Activated naive CD4-positive, alpha-beta T cell treated with anti-CD3 and anti-CD28 coated beads for 36 hours (primary cell): Measurements from ENCODE around the gene PXYLP1. TPM values are rescaled to one million over a fixed set of nuclear protein-coding genes. Genes with fewer than 3 reads are reported as not detected.

Source experiments
- CTCF ChIA-PET: fragments of 350-600 bp; sonication (Branson Sonifier 250); formaldehyde crosslinking; loops from one replicate; lab custom pipeline; 2021; ENCODE audit warnings: antibody characterized with exemption; lab: Charles Lee
- DNase-seq: peaks from one replicate; pipeline ENCODE4 v3.0.0-alpha.2; 2020
- H3K27ac Mint-ChIP-seq: one replicate; pipeline ENCODE4 v1.8.0; 2021; ENCODE audit warnings: mild to moderate bottlenecking, mixed read lengths
- H3K27me3 Mint-ChIP-seq: one replicate; pipeline ENCODE4 v1.8.0; 2021; ENCODE audit warnings: low read depth, mixed read lengths
- H3K36me3 Mint-ChIP-seq: one replicate; pipeline ENCODE4 v1.8.0; 2021; ENCODE audit warnings: low read depth, mixed read lengths
- H3K4me1 Mint-ChIP-seq: one replicate; pipeline ENCODE4 v1.8.0; 2021; ENCODE audit warnings: low read depth, mixed read lengths
- H3K4me3 Mint-ChIP-seq: one replicate; pipeline ENCODE4 v1.8.0; 2021; ENCODE audit warnings: mild to moderate bottlenecking, moderate library complexity, mixed read lengths
- H3K9me3 Mint-ChIP-seq: one replicate; pipeline ENCODE4 v1.8.0; 2021; ENCODE audit warnings: mixed read lengths
- intact Hi-C: fragments of 100-400 bp; cut with micrococcal nuclease; formaldehyde crosslinking; loops from one replicate; pipeline ENCODE4 v1.15.1; 2023
- total RNA-seq, 2 experiments: library from RNA; stranded (reverse); gene quantifications; one replicate each; pipeline ENCODE4 v1.2.3, GENCODE V29; 2021

Gene PXYLP1
- total RNA-seq, 2 experiments from 2014 or later: 8.4 to 9.7 TPM

- CTCF ChIA-PET: interaction anchor here (0.8 to 1.5 kb wide), 4 partner anchors 9 to 133 kb away, joined by 4 to 6 read pairs (median 4); no protein-coding TSS in a partner anchor
- peaks cover 7% of the 10 kb centered on the region for H3K36me3 Mint-ChIP-seq
- DNase-seq: no peak
- intact Hi-C loops: no loop called here
- H3K27ac Mint-ChIP-seq: peak overlapping the region; percentile 38
- H3K4me1 Mint-ChIP-seq: peaks cover 23% of the 10 kb centered on the region
- H3K27me3 Mint-ChIP-seq: no peaks in the 10 kb centered on the region
- H3K4me3 Mint-ChIP-seq: no peak overlapping the region
- peaks cover 10% of the 10 kb centered on the region for H3K9me3 Mint-ChIP-seq
Measured at GRCh38 chr3:141320399-141321108, 88.9 kb downstream of the PXYLP1 start.

GRCh38 chr3:141321109-141321497 lies 89.5 kb downstream of the PXYLP1 start:
- intact Hi-C loops: no loop called here
- Mint-ChIP-seq H3K36me3 (peaks cover 7% of the 10 kb centered on the region), H3K27me3 (no peaks in the 10 kb centered on the region), H3K9me3 (peaks cover 10% of the 10 kb centered on the region), H3K27ac (peak overlapping the region; percentile 12), H3K4me1 (peaks cover 23% of the 10 kb centered on the region), H3K4me3 (no peak overlapping the region)
- CTCF ChIA-PET: interaction anchor here (0.8 to 1.5 kb wide), 4 partner anchors 9 to 132 kb away, joined by 4 to 6 read pairs (median 4); no protein-coding TSS in a partner anchor
- DNase-seq: no peak

GRCh38 chr3:141323936-141324704 lies 92.5 kb downstream of the PXYLP1 start:
- Mint-ChIP-seq H3K9me3 (peaks cover 10% of the 10 kb centered on the region), H3K27ac (no peak overlapping the region), H3K27me3 (no peaks in the 10 kb centered on the region), H3K4me3 (no peak overlapping the region), H3K4me1 (peaks cover 36% of the 10 kb centered on the region), H3K36me3 (peaks cover 7% of the 10 kb centered on the region)
- CTCF ChIA-PET: interaction anchor here (0.5 to 2.5 kb wide), 4 partner anchors 10 to 37 kb away, joined by 3 to 17 read pairs (median 4); no protein-coding TSS in a partner anchor
- no peak for DNase-seq
- intact Hi-C loops: no loop called here

GRCh38 chr3:141326123-141326522 lies 94.5 kb downstream of the PXYLP1 start:
- H3K36me3 Mint-ChIP-seq: no peaks in the 10 kb centered on the region
- peaks cover 22% of the 10 kb centered on the region for H3K4me1 Mint-ChIP-seq
- no peak overlapping the region for H3K27ac Mint-ChIP-seq
- no peak overlapping the region for H3K4me3 Mint-ChIP-seq
- no peaks in the 10 kb centered on the region for H3K9me3 Mint-ChIP-seq
- intact Hi-C loops: no loop called here
- no peak for DNase-seq
- CTCF ChIA-PET: interaction anchor here (0.9 kb wide), 1 partner anchor 34 kb away, joined by 3 read pairs; no protein-coding TSS in a partner anchor
- no peaks in the 10 kb centered on the region for H3K27me3 Mint-ChIP-seq

GRCh38 chr3:141326626-141327025 lies 95.0 kb downstream of the PXYLP1 start:
- Mint-ChIP-seq H3K27ac (no peak overlapping the region), H3K4me3 (no peak overlapping the region), H3K27me3 (no peaks in the 10 kb centered on the region), H3K36me3 (no peaks in the 10 kb centered on the region), H3K4me1 (peaks cover 18% of the 10 kb centered on the region), H3K9me3 (no peaks in the 10 kb centered on the region)
- CTCF ChIA-PET: interaction anchor here (0.9 kb wide), 1 partner anchor 34 kb away, joined by 3 read pairs; no protein-coding TSS in a partner anchor
- intact Hi-C loops: no loop called here
- no peak for DNase-seq

GRCh38 chr3:141328286-141329166 lies 96.9 kb downstream of the PXYLP1 start:
- Mint-ChIP-seq H3K4me3 (no peak overlapping the region), H3K9me3 (no peaks in the 10 kb centered on the region), H3K4me1 (peaks cover 13% of the 10 kb centered on the region), H3K27me3 (no peaks in the 10 kb centered on the region), H3K36me3 (no peaks in the 10 kb centered on the region), H3K27ac (peak overlapping the region; percentile 33)
- intact Hi-C loops: no loop called here
- CTCF ChIA-PET: interaction anchor here (1.1 to 1.3 kb wide), 2 partner anchors 26 to 32 kb away, joined by 4 read pairs; no protein-coding TSS in a partner anchor
- DNase-seq: peak; percentile 47

GRCh38 chr3:141330235-141330634 lies 98.6 kb downstream of the PXYLP1 start:
- H3K36me3 Mint-ChIP-seq: no peaks in the 10 kb centered on the region
- CTCF ChIA-PET: no interaction called here
- H3K4me1 Mint-ChIP-seq: peaks cover 13% of the 10 kb centered on the region

GRCh38 chr3:141330718-141331376 lies 99.2 kb downstream of the PXYLP1 start:
- CTCF ChIA-PET: interaction anchor here (0.7 to 1.3 kb wide), 2 partner anchors 30 to 121 kb away, joined by 4 read pairs; no protein-coding TSS in a partner anchor
- Mint-ChIP-seq H3K9me3 (no peaks in the 10 kb centered on the region), H3K27me3 (no peaks in the 10 kb centered on the region), H3K27ac (no peak overlapping the region), H3K36me3 (no peaks in the 10 kb centered on the region), H3K4me1 (peaks cover 13% of the 10 kb centered on the region), H3K4me3 (no peak overlapping the region)
- DNase-seq: no peak
- intact Hi-C loops: no loop called here

More at GRCh38 chr3:141330235-141330634, 98.6 kb downstream of the PXYLP1 start:
- H3K4me3 Mint-ChIP-seq: no peak overlapping the region
- H3K9me3 Mint-ChIP-seq: no peaks in the 10 kb centered on the region
- no peaks in the 10 kb centered on the region for H3K27me3 Mint-ChIP-seq
- no peak overlapping the region for H3K27ac Mint-ChIP-seq
- no peak for DNase-seq
- intact Hi-C loops: no loop called here

GRCh38 chr3:141331377-141332318 lies 100.0 kb downstream of the PXYLP1 start:
- no peak overlapping the region for H3K4me3 Mint-ChIP-seq
- CTCF ChIA-PET: interaction anchor here (0.7 to 1.3 kb wide), 2 partner anchors 29 to 121 kb away, joined by 4 read pairs; no protein-coding TSS in a partner anchor
- H3K9me3 Mint-ChIP-seq: no peaks in the 10 kb centered on the region
- no peaks in the 10 kb centered on the region for H3K36me3 Mint-ChIP-seq
- peaks cover 11% of the 10 kb centered on the region for H3K4me1 Mint-ChIP-seq
- no peak for DNase-seq
- H3K27me3 Mint-ChIP-seq: no peaks in the 10 kb centered on the region
- intact Hi-C loops: no loop called here
- no peak overlapping the region for H3K27ac Mint-ChIP-seq

GRCh38 chr3:141332416-141332815 lies 100.8 kb downstream of the PXYLP1 start:
- H3K4me1 Mint-ChIP-seq: peaks cover 11% of the 10 kb centered on the region
- CTCF ChIA-PET: no interaction called here
- H3K27ac Mint-ChIP-seq: no peak overlapping the region

More at GRCh38 chr3:141332416-141332815, 100.8 kb downstream of the PXYLP1 start:
- no peak overlapping the region for H3K4me3 Mint-ChIP-seq
- no peaks in the 10 kb centered on the region for H3K27me3 Mint-ChIP-seq
- H3K36me3 Mint-ChIP-seq: no peaks in the 10 kb centered on the region
- no peaks in the 10 kb centered on the region for H3K9me3 Mint-ChIP-seq
- no peak for DNase-seq
- intact Hi-C loops: no loop called here
